Measurements from ENCODE around the gene DTX4.

Gene DTX4

GRCh38 chr11:59178402-59178801 is 6.5 kb downstream of the DTX4 start:
- TF ChIP-seq CEBPB (IDR thresholded peaks at IDR 0.05) = no peak
- TF ChIP-seq MAX (IDR thresholded peaks at IDR 0.05) = no peak
- TF ChIP-seq RAD21 (IDR thresholded peaks at IDR 0.05; ENCODE audit: low read depth) = no peak
- no peak for TF ChIP-seq FOXM1 (IDR thresholded peaks at IDR 0.05; ENCODE audit: borderline replicate concordance, low read depth)
- no peak for TF ChIP-seq CREB1 (IDR thresholded peaks at IDR 0.05; ENCODE audit: low read depth)
- no peak for TF ChIP-seq EGR1 (IDR thresholded peaks at IDR 0.05)
- no peak for TF ChIP-seq TEAD4 (IDR thresholded peaks at IDR 0.05)
- TF ChIP-seq EP300 (IDR thresholded peaks at IDR 0.05; ENCODE audit: borderline replicate concordance) = no peak
- no peak for TF ChIP-seq USF1 (IDR thresholded peaks at IDR 0.05)
- no peak for TF ChIP-seq NFIC (IDR thresholded peaks at IDR 0.05)
- TF ChIP-seq YY1 (IDR thresholded peaks at IDR 0.05; ENCODE audit: low read depth) = no peak
- no peak for TF ChIP-seq TCF12 (IDR thresholded peaks at IDR 0.05; ENCODE audit: low read depth)
- TF ChIP-seq ZBTB7A (IDR thresholded peaks at IDR 0.05; ENCODE audit: low read depth) = no peak
- TF ChIP-seq REST (IDR thresholded peaks at IDR 0.05; ENCODE audit: low read depth) = no peak
- TF ChIP-seq TAF1 (IDR thresholded peaks at IDR 0.05; ENCODE audit: low read depth) = no peak

- TF ChIP-seq RAD21 (IDR thresholded peaks at IDR 0.05; ENCODE audit: low read depth) (no peak), YY1 (IDR thresholded peaks at IDR 0.05; ENCODE audit: low read depth) (no peak), REST (IDR thresholded peaks at IDR 0.05; ENCODE audit: low read depth) (no peak), USF1 (IDR thresholded peaks at IDR 0.05) (no peak), MAX (IDR thresholded peaks at IDR 0.05) (no peak), ZBTB7A (IDR thresholded peaks at IDR 0.05; ENCODE audit: low read depth) (no peak), TEAD4 (IDR thresholded peaks at IDR 0.05) (no peak), FOXM1 (IDR thresholded peaks at IDR 0.05; ENCODE audit: borderline replicate concordance, low read depth) (no peak), EP300 (IDR thresholded peaks at IDR 0.05; ENCODE audit: borderline replicate concordance) (no peak), NFIC (IDR thresholded peaks at IDR 0.05) (no peak), TCF12 (IDR thresholded peaks at IDR 0.05; ENCODE audit: low read depth) (no peak), EGR1 (IDR thresholded peaks at IDR 0.05) (no peak), CEBPB (IDR thresholded peaks at IDR 0.05) (no peak), CREB1 (IDR thresholded peaks at IDR 0.05; ENCODE audit: low read depth) (no peak), TAF1 (IDR thresholded peaks at IDR 0.05; ENCODE audit: low read depth) (no peak)
Observed at GRCh38 chr11:59179121-59179520, 7.2 kb downstream of the DTX4 start.

GRCh38 chr11:59180168-59180776 is 8.3 kb downstream of the DTX4 start:
- TF ChIP-seq EGR1 (IDR thresholded peaks at IDR 0.05) (no peak), CEBPB (IDR thresholded peaks at IDR 0.05) (no peak), YY1 (IDR thresholded peaks at IDR 0.05; ENCODE audit: low read depth) (no peak), TEAD4 (IDR thresholded peaks at IDR 0.05) (no peak), MAX (IDR thresholded peaks at IDR 0.05) (no peak), ZBTB7A (IDR thresholded peaks at IDR 0.05; ENCODE audit: low read depth) (no peak), NFIC (IDR thresholded peaks at IDR 0.05) (no peak), REST (IDR thresholded peaks at IDR 0.05; ENCODE audit: low read depth) (no peak), TAF1 (IDR thresholded peaks at IDR 0.05; ENCODE audit: low read depth) (no peak), TCF12 (IDR thresholded peaks at IDR 0.05; ENCODE audit: low read depth) (no peak), EP300 (IDR thresholded peaks at IDR 0.05; ENCODE audit: borderline replicate concordance) (no peak), RAD21 (IDR thresholded peaks at IDR 0.05; ENCODE audit: low read depth) (no peak), USF1 (IDR thresholded peaks at IDR 0.05) (no peak), CREB1 (IDR thresholded peaks at IDR 0.05; ENCODE audit: low read depth) (no peak)

Data from Ishikawa (cell line).